Choroid plexus epithelial cell (primary cell): ENCODE results near the gene ARHGAP4.

ENCODE experiments used
- DNase-seq: peaks from one replicate; pipeline ENCODE4 v3.0.0-alpha.2; 2010; ENCODE audit warnings: low read depth
- H3K4me3 ChIP-seq: 2 replicates; pipeline ENCODE4 v1.5.1; 2011; ENCODE audit warnings: low read depth, mild to moderate bottlenecking, control low read depth, low read length, moderate library complexity
- TF ChIP-seq, protein P1 (sequence below): conservative IDR thresholded peaks from 2 replicates; pipeline ENCODE4 v1.5.1; 2011; ENCODE audit warnings: low read depth, mild to moderate bottlenecking, control low read depth, inconsistent platforms, low read length, moderate library complexity

The ARHGAP4 gene

DNA sequence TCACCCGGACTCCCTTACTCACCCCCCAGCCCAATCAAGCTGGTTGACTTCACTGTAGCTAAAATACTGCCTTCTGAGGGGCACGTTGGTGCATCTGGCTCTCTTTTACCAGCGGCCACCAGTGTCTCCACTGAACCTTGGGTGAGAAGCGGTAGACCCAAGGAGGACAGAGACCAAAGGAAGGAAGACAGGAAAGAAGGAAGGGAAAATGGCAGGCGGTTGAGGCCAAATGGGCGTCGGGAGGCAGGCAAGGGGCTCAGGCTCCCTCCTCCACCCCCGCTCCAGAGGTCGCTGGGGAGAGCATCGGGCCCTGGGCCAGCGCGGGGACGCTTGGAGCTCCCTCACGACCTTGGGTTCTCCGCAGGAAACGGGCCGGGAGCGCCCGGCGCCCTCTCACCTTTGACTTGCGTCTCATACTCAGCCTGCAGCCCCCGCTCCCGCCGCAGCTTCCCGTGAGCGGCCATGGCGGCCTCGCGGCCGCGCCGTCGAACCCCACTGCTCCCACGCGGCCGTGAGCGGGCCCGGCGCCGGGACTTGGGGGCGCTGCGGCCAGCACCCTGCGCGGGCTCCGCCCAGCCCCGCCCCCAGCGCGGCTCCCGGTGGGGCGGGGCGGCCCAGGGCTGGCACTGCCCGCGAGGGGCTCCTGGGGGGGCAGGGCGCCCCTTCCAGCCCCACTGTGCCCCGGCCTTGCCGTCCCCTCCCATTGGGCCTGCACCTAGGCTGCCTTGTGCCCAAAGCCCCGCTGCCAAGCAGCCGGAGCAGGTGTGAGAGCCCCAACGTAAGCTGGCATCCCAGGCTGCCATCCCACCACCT is at the start of gene ARHGAP4:
ARHGAP4 (minus strand) TSS at position 526 of the 813 bp plus-strand sequence; CDS start at position 464, 62 bp downstream.
- DNase-seq: no peak
- peak within 1 kb of the TSS; percentile 67 for H3K4me3 ChIP-seq
- TF ChIP-seq, protein P1, sequence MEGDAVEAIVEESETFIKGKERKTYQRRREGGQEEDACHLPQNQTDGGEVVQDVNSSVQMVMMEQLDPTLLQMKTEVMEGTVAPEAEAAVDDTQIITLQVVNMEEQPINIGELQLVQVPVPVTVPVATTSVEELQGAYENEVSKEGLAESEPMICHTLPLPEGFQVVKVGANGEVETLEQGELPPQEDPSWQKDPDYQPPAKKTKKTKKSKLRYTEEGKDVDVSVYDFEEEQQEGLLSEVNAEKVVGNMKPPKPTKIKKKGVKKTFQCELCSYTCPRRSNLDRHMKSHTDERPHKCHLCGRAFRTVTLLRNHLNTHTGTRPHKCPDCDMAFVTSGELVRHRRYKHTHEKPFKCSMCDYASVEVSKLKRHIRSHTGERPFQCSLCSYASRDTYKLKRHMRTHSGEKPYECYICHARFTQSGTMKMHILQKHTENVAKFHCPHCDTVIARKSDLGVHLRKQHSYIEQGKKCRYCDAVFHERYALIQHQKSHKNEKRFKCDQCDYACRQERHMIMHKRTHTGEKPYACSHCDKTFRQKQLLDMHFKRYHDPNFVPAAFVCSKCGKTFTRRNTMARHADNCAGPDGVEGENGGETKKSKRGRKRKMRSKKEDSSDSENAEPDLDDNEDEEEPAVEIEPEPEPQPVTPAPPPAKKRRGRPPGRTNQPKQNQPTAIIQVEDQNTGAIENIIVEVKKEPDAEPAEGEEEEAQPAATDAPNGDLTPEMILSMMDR: no peak

DNA sequence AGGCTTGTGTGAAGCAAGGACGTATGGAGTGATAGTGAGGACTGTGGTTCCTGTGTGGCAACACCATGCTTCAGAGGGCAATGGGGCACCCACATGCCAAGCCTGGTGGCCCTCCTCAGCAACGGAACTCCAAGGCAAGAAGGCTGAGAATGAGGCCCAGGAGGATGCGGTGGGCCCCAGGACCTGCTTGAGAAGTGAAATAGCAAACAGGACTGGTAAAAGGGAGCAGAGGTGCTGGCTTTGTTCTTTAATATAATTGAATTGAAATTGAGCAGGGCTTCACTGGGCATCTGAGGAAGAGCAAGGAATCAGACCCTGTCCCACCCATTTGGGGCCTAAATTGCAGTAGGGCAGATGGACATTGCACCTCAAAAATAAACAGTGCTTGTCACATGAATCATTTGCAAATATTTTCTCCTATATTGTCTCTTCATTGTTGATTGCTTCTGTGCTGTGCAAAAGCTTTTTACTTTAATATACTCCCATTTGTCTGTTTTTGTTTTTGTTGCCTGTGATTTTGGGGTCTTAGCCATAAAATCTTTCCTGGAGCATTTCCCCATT is 48.7 kb upstream of the ARHGAP4 start:
- TF ChIP-seq, protein P1: no peak
- DNase-seq: no peak
- no peak overlapping the region for H3K4me3 ChIP-seq

GRCh38 chrX:153974003-153974725 is 48.1 kb upstream of the ARHGAP4 start:
- DNase-seq: no peak
- no peak overlapping the region for H3K4me3 ChIP-seq
- TF ChIP-seq, protein P1: no peak

GRCh38 chrX:153973127-153974002 is 47.3 kb upstream of the ARHGAP4 start:
- TF ChIP-seq, protein P1: no peak
- DNase-seq: peak; percentile 34
- H3K4me3 ChIP-seq: peak overlapping the region; percentile 83

- TF ChIP-seq, protein P1: no peak
- peak within 1 kb of the TSS; percentile 83 for H3K4me3 ChIP-seq
- peak; percentile 88 for DNase-seq
These were observed 46.5 kb upstream of the ARHGAP4 start, which contains the start of gene TMEM187 for GRCh38 chrX:153972368-153973126. TMEM187 (plus strand) TSS chrX:153972754; CDS start chrX:153982063, 9,309 bp downstream.
